HepG2 (cell line): ENCODE results near the gene NRL. TPM values are rescaled to one million over a fixed set of nuclear protein-coding genes. Genes with fewer than 3 reads are reported as not detected.

Experiments
- ERF ChIP-seq: IDR thresholded peaks from 2 replicates; pipeline ENCODE4 v1.6.1; 2018; ENCODE audit warnings: missing biosample characterization, missing genetic modification reagents
- MYC ChIP-seq: sonication (generic); formaldehyde crosslinking; IDR thresholded peaks from 2 replicates; pipeline ENCODE4 v1.9.0; 2021; ENCODE audit warnings: missing genetic modification reagents, borderline replicate concordance
- PAXIP1 ChIP-seq: sonication (generic); formaldehyde crosslinking; conservative IDR thresholded peaks from 2 replicates; pipeline ENCODE4 v1.4.0; 2020; ENCODE audit warnings: mild to moderate bottlenecking, missing genetic modification reagents, moderate library complexity
- SALL1 ChIP-seq: sonication (generic); formaldehyde crosslinking; IDR thresholded peaks from 2 replicates; pipeline ENCODE4 v1.8.0; 2022; ENCODE audit warnings: mild to moderate bottlenecking, missing genetic modification reagents
- SMC3 ChIP-seq: IDR thresholded peaks from 2 replicates; pipeline ENCODE4 v1.6.1; 2011; ENCODE audit warnings: low read length, improper control_type of control experiment
- TEAD3 ChIP-seq: optimal IDR thresholded peaks from 2 replicates; pipeline ENCODE3; 2016; ENCODE audit warnings: borderline replicate concordance
- YY1 ChIP-seq: IDR thresholded peaks from 2 replicates; pipeline ENCODE4 v1.6.1; 2011; ENCODE audit warnings: low read length, low read depth, moderate library complexity, mild to moderate bottlenecking; ENCODE audit not compliant: insufficient read depth, insufficient replicate concordance
- ZBTB38 ChIP-seq: sonication (generic); formaldehyde crosslinking; IDR thresholded peaks from 2 replicates; pipeline ENCODE4 v1.5.1; 2020; ENCODE audit warnings: mild to moderate bottlenecking, missing genetic modification reagents
- ZC3H13 ChIP-seq: sonication (generic); formaldehyde crosslinking; IDR thresholded peaks from 2 replicates; pipeline ENCODE4 v1.8.1; 2023; ENCODE audit warnings: mild to moderate bottlenecking, missing genetic modification reagents, moderate library complexity
- ZNF230 ChIP-seq: sonication (generic); formaldehyde crosslinking; IDR thresholded peaks from 2 replicates; pipeline ENCODE4 v1.4.0; 2020; ENCODE audit warnings: mild to moderate bottlenecking, missing genetic modification reagents
- ZNF3 ChIP-seq: IDR thresholded peaks from 2 replicates; pipeline ENCODE4 v1.7.0; 2017; ENCODE audit warnings: inconsistent platforms
- ZNF331 ChIP-seq: sonication (generic); formaldehyde crosslinking; IDR thresholded peaks from 2 replicates; pipeline ENCODE4 v1.4.0; 2020; ENCODE audit warnings: missing genetic modification reagents
- ZNF431 ChIP-seq: sonication (generic); formaldehyde crosslinking; IDR thresholded peaks from 2 replicates; pipeline ENCODE4 v1.9.0; 2022; ENCODE audit warnings: missing genetic modification reagents, low read depth, mild to moderate bottlenecking, borderline replicate concordance
- ZNF644 ChIP-seq: IDR thresholded peaks from 2 replicates; pipeline ENCODE4 v1.6.1; 2016; ENCODE audit warnings: low read depth
- ZNF768 ChIP-seq: sonication (generic); formaldehyde crosslinking; IDR thresholded peaks from 2 replicates; pipeline ENCODE4 v1.4.0; 2020; ENCODE audit warnings: missing genetic modification reagents
- polyA plus RNA-seq, 8 experiments: library from polyadenylated mRNA; depleted of rRNA in 3 of 8; stranded (reverse) in 7 of 8; unstranded in 1 of 8; fragments of >200 nt; fragmentation: Illumina TruSeq in 4 of 8; extraction: Trizol in 4 of 8; gene quantifications; 2 replicates each; pipeline versions ENCODE4 v1.2.1 to v1.2.3, GENCODE V29; 2011 to 2016; ENCODE audit warnings: low read depth in 4 of 8, missing spikeins in 1 of 8, mixed read lengths in 1 of 8; ENCODE audit not compliant: insufficient read depth in 1 of 8
- total RNA-seq, 5 experiments: library from RNA; depleted of rRNA; stranded (reverse); fragments of >200 nt; fragmentation: Illumina TruSeq; extraction: Trizol; gene quantifications; 2 replicates each; pipeline ENCODE4 v1.2.3, GENCODE V29; 2016; ENCODE audit warnings: low read depth in 1 of 5
- TF ChIP-seq, protein P1 (sequence below): sonication (generic); formaldehyde crosslinking; IDR thresholded peaks from 2 replicates; pipeline ENCODE4 v1.5.1; 2020; ENCODE audit warnings: mild to moderate bottlenecking, missing genetic modification reagents, borderline replicate concordance
- TF ChIP-seq, protein P2 (sequence below): fragments of 450-650 bp; IDR thresholded peaks from 2 replicates; pipeline ENCODE4 v1.6.1; 2016

NRL gene
- total and polyA plus RNA-seq, 2 of the 13 experiments (the other 11 are each of a cell fraction or from before 2014, with no cell fraction given): 2.5 to 4.7 TPM

GRCh38 chr14:24067133-24068082 is 47.3 kb downstream of the NRL start (continued):
- TF ChIP-seq, protein P1, sequence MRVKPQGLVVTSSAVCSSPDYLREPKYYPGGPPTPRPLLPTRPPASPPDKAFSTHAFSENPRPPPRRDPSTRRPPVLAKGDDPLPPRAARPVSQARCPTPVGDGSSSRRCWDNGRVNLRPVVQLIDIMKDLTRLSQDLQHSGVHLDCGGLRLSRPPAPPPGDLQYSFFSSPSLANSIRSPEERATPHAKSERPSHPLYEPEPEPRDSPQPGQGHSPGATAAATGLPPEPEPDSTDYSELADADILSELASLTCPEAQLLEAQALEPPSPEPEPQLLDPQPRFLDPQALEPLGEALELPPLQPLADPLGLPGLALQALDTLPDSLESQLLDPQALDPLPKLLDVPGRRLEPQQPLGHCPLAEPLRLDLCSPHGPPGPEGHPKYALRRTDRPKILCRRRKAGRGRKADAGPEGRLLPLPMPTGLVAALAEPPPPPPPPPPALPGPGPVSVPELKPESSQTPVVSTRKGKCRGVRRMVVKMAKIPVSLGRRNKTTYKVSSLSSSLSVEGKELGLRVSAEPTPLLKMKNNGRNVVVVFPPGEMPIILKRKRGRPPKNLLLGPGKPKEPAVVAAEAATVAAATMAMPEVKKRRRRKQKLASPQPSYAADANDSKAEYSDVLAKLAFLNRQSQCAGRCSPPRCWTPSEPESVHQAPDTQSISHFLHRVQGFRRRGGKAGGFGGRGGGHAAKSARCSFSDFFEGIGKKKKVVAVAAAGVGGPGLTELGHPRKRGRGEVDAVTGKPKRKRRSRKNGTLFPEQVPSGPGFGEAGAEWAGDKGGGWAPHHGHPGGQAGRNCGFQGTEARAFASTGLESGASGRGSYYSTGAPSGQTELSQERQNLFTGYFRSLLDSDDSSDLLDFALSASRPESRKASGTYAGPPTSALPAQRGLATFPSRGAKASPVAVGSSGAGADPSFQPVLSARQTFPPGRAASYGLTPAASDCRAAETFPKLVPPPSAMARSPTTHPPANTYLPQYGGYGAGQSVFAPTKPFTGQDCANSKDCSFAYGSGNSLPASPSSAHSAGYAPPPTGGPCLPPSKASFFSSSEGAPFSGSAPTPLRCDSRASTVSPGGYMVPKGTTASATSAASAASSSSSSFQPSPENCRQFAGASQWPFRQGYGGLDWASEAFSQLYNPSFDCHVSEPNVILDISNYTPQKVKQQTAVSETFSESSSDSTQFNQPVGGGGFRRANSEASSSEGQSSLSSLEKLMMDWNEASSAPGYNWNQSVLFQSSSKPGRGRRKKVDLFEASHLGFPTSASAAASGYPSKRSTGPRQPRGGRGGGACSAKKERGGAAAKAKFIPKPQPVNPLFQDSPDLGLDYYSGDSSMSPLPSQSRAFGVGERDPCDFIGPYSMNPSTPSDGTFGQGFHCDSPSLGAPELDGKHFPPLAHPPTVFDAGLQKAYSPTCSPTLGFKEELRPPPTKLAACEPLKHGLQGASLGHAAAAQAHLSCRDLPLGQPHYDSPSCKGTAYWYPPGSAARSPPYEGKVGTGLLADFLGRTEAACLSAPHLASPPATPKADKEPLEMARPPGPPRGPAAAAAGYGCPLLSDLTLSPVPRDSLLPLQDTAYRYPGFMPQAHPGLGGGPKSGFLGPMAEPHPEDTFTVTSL (CRISPR knock-in tag): no peak
- TF ChIP-seq MYC (CRISPR knock-in tag) (0 out of 2 replicates have a peak, but pooled peaks have one; percentile 9), SALL1 (peak; percentile 82), ERF (CRISPR knock-in tag) (peak; percentile 62; the same call in 1 of the 2 replicates), ZNF768 (CRISPR knock-in tag) (no peak), ZC3H13 (no peak), SMC3 (no peak), ZNF431 (CRISPR knock-in tag) (0 out of 2 replicates have a peak, but pooled peaks have one; percentile 42), ZNF230 (CRISPR knock-in tag) (peak; percentile 76; the same call in 1 of the 2 replicates), TEAD3 (CRISPR knock-in tag) (peak; percentile 65), ZNF331 (CRISPR knock-in tag) (peak; percentile 16; the same call in 1 of the 2 replicates), ZNF644 (CRISPR knock-in tag) (no peak), PAXIP1 (peak; percentile 77), ZBTB38 (CRISPR knock-in tag) (no peak), ZNF3 (CRISPR knock-in tag) (no peak), YY1 (peak; percentile 24)
- TF ChIP-seq, protein P2, sequence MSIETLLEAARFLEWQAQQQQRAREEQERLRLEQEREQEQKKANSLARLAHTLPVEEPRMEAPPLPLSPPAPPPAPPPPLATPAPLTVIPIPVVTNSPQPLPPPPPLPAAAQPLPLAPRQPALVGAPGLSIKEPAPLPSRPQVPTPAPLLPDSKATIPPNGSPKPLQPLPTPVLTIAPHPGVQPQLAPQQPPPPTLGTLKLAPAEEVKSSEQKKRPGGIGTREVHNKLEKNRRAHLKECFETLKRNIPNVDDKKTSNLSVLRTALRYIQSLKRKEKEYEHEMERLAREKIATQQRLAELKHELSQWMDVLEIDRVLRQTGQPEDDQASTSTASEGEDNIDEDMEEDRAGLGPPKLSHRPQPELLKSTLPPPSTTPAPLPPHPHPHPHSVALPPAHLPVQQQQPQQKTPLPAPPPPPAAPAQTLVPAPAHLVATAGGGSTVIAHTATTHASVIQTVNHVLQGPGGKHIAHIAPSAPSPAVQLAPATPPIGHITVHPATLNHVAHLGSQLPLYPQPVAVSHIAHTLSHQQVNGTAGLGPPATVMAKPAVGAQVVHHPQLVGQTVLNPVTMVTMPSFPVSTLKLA: no peak
